ENCODE data around the gene NELFCD. TPM values are rescaled to one million over a fixed set of nuclear protein-coding genes. Genes with fewer than 3 reads are reported as not detected.

NELFCD gene
- polyA plus RNA-seq, 1 of the 3 experiments (the other 2 are of a cell fraction): 90.0 TPM

DNA sequence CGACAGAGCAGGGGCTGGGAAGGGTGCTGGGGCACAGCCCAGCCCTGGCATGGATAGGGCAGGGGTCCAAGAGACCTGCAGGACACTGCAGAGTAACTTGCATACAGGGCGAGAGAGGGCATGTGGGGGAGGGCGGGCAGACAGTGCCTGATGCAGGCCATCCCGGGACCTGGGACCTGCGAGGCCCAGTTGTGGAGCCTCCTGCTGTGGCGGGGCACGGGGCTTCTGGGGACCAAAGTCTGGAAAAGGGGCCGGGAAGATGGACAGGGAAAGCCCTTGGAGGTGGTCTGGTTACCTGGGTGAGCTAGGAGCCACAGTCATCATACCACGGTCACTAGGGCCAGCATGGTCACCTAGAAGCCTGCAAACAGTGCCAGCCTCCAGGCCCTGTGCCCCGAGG, 37.8 kb downstream of the NELFCD start:
- no peak overlapping the region for H3K9ac ChIP-seq
- peaks cover 28% of the 10 kb centered on the region for H3F3A ChIP-seq (replicated peaks; ENCODE audit: insufficient read depth)
- H3K4me2 ChIP-seq: no peak overlapping the region
- POLR2A ChIA-PET: interaction anchor here (2.4 kb wide), 1 partner anchor 13 kb away, joined by 7 read pairs; the partner anchor contains the start of gene ATP5F1E
- H3K9me3 ChIP-seq: no peaks in the 10 kb centered on the region
- no peak for DNase-seq
- H4K20me1 ChIP-seq (ENCODE audit: insufficient read depth): no peaks in the 10 kb centered on the region
- no peaks in the 10 kb centered on the region for H3K9me2 ChIP-seq
- H3K36me3 ChIP-seq (replicated peaks in 1 of 2; ENCODE audit: control insufficient read depth in 1 of 2, insufficient read depth in 2 of 2, low read length in 1 of 2): peaks cover 9 to 10% of the 10 kb centered on the region in 2 experiments
- H3K27me3 ChIP-seq (ENCODE audit: insufficient read depth): no peaks in the 10 kb centered on the region
- H3K4me1 ChIP-seq (ENCODE audit: control insufficient read depth in 1 of 2, insufficient read depth in 2 of 2, low read depth in 1 of 2, low read length in 1 of 2): peaks cover 12 to 42% of the 10 kb centered on the region in 2 experiments
- H3K4me3 ChIP-seq (ENCODE audit: low read depth in 2 of 2, low read length in 1 of 2): no peak overlapping the region
- no peak overlapping the region for H2AFZ ChIP-seq (ENCODE audit: low read depth)
- 88% methylated on average over 5 of the region's 10 CpGs for WGBS (ENCODE audit: low lambda C conversion rate)
- no peak for TF ChIP-seq TAF1 (IDR thresholded peaks at IDR 0.05; ENCODE audit: borderline replicate concordance, low read depth, low read length)
- TF ChIP-seq ELF1 (IDR thresholded peaks at IDR 0.05): no peak
- TF ChIP-seq TCF12 (IDR thresholded peaks at IDR 0.05): no peak
- TF ChIP-seq, protein P1, sequence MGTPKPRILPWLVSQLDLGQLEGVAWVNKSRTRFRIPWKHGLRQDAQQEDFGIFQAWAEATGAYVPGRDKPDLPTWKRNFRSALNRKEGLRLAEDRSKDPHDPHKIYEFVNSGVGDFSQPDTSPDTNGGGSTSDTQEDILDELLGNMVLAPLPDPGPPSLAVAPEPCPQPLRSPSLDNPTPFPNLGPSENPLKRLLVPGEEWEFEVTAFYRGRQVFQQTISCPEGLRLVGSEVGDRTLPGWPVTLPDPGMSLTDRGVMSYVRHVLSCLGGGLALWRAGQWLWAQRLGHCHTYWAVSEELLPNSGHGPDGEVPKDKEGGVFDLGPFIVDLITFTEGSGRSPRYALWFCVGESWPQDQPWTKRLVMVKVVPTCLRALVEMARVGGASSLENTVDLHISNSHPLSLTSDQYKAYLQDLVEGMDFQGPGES (IDR thresholded peaks at IDR 0.05; ENCODE audit: low read depth, low read length): no peak
- no peak for TF ChIP-seq GATA2 (CRISPR knock-in tag; IDR thresholded peaks at IDR 0.05)
- TF ChIP-seq MAX (IDR thresholded peaks at IDR 0.05; ENCODE audit: low read depth): no peak
- TF ChIP-seq POLR2AphosphoS5 (IDR thresholded peaks at IDR 0.05; ENCODE audit: low read depth, low read length): no peak
- TF ChIP-seq TEAD4 (IDR thresholded peaks at IDR 0.05; ENCODE audit: borderline replicate concordance, insufficient read depth): no peak
- no peak for TF ChIP-seq CHD2 (IDR thresholded peaks at IDR 0.05; ENCODE audit: low read length, partially characterized antibody)
- no peak for TF ChIP-seq USF1 (IDR thresholded peaks at IDR 0.05; ENCODE audit: borderline replicate concordance, low read depth)
- TF ChIP-seq FOXJ3 (CRISPR knock-in tag; IDR thresholded peaks at IDR 0.05): no peak
- no peak for TF ChIP-seq PBX3 (IDR thresholded peaks at IDR 0.05)
- no peak for TF ChIP-seq CTCF (IDR thresholded peaks at IDR 0.05)
- TF ChIP-seq YY1 (IDR thresholded peaks at IDR 0.05; ENCODE audit: low read depth): no peak
- TF ChIP-seq RAD21 (IDR thresholded peaks at IDR 0.05; ENCODE audit: low read length): no peak
- TF ChIP-seq RFX5 (IDR thresholded peaks at IDR 0.05; ENCODE audit: low read length): no peak
- no peak for TF ChIP-seq ZBTB33 (IDR thresholded peaks at IDR 0.05; ENCODE audit: borderline replicate concordance, low read depth)
- no peak overlapping the region for H3K27ac ChIP-seq (ENCODE audit: low read depth in 2 of 2, low read length in 1 of 2)
- peaks cover 9% of the 10 kb centered on the region; the same call in 1 of the 2 replicates for H3K79me2 ChIP-seq (ENCODE audit: insufficient read depth)
- CTCF ChIA-PET: interaction anchor here (0.7 kb wide), 1 partner anchor 27 kb away, joined by 3 read pairs; no protein-coding TSS in a partner anchor

All from SK-N-SH (cell line).